Measurements from ENCODE around the gene HNRNPC.
"Not testable (repeated sequence)": the region's sequence is repeated elsewhere in the genome, so short reads cannot be mapped to it uniquely, and the experiment has no call there.

HNRNPC gene

DNA sequence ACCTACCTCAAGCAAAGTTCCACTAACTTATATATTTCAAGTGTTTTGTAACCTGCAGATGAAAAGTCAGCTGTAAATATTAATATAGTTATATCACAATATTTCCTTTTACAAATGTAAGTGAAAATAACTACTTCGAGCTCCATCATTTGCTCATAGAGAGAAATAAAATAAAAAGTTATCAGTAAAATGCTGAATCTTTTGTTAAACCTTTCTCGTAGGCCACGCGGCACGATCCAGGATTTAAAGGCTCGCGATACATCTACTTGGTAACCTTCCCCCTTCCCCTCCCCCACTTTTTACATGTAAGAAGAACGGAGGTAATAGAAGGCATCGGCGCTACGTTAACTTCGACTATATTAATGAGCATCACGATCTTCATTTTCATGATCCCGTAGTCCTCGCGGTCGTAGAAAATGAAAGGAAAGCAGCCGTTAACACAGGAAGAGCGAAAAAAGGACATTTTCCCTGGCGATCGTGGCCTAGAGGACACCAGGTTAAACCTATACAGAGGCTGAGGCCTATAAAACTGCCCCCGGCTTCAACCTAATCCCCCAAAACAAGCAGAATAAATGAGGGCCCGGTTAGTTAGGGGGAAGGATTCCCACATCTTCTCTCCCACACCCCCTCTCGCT is 508 bp downstream of the HNRNPC start:
- no peak for DNase-seq

DNA sequence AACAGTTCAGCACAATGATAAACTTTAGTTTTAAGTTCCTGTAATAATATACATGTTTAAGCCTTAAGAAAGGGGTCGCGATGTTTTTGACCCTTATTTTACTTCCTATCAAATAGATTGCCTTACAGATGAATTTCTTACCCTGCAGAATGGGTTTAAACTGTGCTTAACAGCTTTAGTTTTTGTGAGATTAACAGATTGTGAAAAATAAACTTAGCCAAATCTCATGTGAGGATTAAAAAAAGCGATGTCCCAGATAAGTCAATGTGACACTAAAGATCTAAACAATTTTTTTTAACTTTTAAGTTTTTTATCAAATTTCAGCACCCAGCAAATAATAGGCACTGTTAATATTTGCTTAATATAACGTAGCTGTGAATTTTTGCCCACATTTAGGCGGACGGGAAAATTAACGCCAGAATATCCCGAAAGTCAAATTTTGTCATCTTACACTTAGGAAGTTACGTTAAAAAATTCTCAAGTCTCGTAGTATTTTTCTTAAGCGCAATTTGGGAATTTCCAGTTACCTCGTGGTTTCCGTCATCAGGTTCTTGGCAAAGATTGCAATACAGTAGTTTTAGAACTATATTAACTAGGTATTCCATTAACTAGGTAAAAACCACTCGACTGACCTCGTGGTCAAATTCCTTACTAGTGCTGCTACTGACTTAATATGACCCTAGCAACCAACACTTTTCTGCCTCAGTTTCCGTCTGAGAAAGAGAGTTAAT is 1.2 kb downstream of the HNRNPC start:
- no peak for DNase-seq

DNA sequence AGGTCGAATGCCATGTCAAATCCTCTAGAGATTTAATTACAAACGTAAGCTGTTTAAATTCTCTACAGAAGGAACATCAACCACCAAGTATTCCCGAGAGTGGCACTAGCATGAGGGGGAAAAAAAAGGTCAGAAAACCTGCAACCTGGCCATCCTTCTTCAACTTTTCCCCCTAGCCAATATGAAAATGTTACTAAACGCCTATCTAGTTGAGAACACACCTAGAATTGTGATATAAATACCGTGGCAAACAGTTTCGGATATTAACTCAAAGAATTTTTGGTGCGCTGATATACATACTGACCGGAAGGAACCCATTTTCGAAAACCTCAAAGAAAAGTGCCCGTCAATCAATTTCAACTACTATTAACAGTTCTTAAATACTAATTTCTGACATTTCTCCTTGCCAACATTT is 1.8 kb downstream of the HNRNPC start:
- no peak for DNase-seq

DNA sequence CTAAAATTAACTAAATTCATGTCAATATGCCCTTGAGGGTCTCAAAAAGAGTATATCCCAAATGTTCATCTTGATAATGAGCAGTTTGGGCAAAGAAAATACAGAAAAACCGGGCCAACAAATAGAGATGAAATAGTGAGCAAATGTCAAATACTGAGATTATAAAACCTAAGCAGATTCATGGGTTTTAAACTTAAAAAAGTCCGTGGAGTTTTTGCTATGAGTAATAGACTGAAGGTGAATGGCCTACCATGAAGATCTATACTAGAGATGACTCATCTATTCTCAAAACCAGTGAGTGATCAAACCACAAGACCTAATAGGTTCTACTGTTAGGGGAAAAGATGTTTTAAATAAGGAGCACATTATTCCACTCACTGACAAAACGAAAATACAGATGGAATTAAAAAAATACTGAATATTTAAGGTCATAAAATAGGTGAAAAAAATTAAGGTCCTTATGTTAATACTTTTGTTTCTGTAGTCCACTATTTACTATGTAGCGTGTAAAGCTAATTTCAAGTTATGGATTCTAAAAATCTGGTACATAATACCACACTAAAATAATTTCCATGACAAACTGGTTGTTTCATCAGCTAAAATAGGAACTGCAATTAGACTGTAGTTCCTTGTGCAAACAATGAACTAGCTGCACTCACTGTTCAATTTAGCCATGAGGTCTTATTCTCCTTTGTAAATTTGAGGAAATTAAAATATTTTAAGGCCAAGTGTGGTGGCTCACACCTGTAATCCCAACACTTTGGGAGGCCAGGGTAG is 5.0 kb downstream of the HNRNPC start:
- no peak for DNase-seq

DNA sequence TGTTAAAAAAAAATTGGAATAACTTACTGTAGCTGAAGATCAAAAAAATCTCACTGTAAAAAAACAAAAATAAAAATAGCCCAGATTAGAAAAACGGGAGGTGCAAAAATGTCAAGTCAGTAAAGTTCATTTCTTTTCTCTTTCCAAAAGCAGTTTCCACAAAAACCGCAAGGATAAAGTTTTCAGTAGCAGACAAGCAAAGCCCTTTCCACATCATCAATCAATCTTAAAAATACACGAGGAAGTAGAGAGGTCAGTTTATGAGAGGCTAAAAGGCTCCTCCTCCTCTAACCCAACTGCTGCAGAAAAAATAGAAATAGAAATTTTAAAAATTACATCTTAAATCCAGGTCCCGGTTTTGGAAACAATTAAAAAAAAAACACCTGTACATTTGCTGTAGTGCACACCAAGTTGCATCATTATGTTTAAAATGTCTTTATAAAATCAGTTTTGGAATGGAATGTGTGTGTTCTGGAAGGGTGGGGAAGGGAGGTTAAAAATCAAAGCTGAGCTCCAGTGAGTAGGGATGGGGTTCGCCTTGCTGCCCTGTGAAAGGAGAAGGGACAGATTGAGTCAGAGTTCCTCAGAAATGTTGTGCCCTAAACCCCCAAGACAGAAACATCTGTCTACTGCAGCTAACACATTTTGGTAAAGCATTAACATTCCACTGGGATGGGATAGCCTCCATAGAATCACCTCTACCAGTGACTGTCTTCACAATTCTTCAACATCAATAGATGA is 5.8 kb downstream of the HNRNPC start:
- DNase-seq, result no peak

DNA sequence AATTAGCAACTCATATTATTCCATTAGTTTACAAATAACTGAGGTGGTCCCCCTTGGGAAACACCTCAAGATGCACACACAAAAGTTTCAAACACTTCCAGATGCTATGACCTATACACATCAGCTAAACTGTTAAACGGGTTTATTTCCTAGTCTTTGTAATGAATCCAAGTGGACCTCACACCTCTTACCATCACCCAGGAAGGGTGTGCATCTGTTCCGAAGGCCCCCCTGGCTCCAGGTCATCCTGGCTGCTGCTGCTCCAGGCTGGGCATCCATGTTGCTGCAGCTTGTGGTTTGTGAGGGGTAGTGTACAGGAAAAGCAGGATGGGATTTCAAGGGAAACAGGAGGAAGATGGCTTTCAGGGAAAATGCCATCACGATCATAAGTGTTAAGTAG is 6.8 kb downstream of the HNRNPC start:
- DNase-seq, result no peak

DNA sequence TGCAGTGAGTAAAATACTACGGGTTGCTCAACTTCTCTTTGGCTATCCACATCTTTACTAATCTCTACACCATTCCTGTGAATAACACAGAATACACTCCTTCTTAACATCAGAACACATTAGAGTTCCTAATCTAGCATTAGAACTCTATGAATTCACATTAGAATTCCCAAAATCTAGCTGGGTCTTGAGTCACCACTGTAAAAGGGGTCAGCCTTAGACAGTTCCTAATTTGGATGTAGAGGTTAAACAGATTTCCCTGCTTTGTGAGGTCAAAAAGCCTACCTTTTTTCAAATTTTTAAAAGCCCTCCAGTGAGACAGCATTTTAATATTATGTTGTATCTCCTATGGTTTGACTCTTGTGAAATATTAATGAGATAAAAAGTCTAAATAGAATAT is 7.4 kb downstream of the HNRNPC start:
- DNase-seq, result no peak

DNA sequence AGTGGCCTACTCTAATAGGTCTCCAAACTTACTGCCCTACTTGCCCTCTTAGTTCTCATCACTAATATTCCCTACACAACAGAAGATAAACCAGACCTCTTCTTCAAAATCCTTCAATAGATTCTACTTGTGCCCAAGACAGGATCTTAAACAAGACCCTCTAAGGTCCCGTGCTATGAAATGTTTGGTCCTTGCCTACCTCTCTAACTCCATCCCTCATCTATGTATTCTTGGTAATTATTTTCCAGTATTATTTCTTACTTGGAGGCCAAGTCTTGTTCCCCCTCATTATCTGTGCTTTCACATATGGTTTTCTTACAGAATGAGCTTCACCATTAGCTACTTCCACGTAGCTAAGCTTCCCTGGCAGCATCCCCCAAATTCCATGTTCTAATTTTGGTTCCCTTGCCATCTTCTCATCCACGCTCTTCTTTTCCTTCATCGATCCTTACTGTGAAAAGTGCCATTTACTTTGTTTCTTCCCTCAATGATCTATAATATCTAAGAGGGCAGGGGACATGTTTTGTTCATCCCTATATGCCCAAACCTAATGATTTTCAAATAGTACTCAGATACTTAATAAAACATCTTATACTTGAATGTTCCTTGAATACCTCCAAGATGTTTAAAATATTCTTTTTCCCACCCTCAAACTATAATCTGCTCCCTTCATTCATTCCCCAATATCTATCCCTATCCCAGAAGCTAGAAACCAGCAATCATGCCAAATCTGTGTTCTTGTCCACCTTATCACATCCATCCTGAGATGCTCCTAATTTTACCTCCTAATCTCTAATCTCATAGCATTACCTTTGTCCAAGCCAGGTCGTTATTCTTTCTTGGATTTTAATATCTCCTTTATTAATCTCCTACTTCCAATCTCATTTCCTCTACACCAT is 10.1 kb downstream of the HNRNPC start:
- DNase-seq, result no peak

DNA sequence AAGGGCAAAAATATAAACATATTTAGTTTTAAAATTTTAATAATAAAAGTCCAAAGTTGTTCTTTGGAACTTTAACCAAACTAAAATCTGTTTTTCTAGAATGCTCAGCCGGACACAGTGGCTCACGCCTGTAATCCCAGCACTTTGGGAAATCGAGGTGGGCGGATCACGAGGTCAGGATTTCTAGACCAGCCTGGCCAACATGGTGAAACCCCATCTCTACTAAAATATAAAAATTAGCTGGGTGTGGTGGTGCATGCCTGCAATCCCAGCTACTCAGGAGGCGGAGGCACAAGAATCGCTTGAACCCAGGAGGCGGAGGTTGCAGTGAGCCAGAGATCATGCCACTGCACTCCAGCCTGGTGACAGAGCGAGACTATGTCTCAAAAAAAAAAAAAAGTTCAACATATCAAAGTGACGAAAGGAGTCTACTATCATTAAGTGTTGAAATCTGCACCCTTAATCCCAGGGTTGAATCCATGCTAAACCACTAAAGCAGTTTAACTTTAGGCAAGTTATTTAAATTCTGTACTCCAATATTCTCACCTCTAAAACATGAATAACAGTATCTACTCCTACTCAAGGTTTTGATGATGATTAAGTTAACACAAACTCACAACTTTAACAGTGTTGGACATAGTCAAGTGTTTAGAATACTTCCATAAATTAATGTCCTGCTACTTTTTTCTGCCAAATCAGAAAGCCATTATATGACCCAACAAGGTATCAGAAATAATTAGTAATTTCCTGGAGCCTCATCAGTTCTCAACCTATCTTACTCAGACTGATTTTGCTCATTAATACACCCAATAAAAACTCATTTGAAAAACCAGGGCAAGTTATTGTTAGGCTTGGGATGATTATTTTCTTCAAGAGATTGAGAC is 11.0 kb downstream of the HNRNPC start:
- no peak for DNase-seq

DNA sequence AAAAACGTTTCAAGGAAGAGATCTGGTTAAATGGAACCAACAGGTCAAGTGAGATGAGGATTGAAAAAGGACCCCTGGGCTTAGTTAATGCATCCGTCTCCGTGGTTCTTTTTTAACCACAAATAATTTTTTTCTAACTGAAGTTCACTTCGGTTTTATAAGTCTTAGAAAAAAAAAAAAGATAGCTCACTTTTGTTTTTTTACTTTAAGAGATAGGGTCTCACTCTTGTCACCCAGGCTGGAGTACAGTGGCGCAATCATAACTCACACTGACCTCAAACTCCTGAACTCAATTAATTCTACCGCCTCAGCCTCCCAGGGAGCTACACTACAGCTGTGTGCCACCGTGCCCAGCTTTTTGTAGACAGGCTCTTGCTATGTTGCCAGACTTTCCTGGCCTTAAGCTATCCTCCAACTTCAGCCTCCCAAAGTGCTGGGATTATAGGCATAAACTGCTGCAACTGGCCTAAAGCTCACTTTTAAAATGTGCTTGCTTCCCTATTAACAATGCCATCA is 11.8 kb downstream of the HNRNPC start:
- DNase-seq, result no peak

DNA sequence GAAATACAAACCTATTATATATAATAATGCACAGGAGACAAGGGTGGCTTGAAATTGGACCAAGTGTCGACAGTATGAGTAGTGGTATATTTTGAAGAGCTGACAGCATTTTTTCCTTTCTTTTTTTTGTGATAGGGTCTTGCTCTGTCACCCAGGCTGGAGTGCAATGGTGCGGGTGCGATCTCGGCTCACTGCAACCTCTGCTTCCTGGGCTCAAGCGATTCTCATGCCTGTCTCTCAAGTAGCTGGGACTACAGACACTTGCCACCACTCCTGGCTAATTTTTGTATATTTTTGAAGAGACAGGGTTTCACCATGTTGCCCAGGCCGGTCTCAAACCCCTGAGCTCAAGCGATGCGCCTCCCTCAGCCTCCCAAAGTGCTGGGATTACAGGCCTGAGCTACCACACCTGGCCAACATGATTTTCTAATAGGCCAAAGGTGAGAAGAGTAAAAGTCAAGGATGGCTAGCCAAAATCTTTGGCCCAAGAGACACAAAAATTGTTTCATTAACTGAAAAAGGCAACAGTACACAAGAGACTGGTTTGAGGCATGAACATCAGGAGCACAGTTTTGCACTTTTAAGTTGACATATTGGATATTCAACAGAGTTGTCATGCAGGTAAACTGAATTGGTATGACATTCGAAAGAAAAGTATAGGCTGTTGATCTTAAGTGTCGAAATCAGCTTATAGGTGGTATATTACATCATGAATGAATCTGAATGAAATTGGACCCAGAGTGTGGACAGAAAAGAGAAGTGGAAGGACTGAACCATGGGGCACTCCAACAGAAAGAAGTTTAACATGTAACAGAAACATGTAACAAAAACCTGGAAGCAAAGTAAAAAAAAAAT is 12.5 kb downstream of the HNRNPC start:
- DNase-seq, result no peak

DNA sequence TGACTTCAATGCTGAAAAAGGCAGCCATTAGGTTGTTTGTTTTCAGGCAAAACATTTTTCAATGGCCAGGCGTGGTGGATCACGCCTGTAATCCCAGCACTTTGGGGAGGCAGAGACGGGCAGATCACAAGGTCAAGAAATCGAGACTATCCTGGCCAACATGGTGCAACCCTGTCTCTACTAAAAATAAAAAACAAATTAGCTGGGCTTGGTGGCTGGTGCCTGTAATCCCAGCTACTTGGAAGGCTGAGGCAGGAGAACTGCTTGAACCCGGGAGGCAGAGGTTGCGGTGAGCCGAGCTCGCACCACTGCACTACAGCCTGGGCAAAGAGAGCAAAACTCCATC is 13.2 kb downstream of the HNRNPC start:
- DNase-seq, result not testable (repeated sequence)

DNA sequence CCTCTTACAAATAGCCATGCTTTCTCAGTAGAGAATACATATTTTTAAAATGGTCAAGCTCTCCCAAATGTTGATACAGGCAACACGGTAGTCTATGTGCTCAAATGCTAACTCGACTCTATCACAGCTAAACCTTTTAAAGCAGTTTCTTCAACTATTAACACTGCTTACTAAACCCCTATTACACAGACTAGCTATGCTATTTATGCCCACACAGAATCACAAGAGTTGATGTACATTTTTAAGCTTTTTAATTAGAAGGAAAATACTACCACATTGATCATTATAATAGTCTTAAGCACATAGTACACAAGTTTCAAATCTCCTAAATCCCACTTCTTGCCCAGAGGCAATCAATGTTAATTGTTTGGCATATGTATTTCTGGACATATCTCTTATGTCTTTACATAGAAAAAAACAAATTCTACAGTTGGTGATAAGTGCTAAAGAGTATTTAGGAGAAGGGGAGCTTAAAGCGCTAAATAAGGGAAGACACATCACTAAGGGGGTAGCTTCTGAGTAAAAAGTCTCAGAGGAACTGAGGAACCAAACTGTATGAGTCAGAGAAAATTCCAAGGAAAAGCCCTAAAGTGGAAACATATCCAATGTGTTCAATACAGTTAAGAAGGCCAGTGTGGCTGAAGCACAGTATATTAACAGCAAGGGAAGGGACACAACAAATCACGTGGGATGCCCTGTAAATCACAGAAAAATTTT is 13.7 kb downstream of the HNRNPC start:
- no peak for DNase-seq

DNA sequence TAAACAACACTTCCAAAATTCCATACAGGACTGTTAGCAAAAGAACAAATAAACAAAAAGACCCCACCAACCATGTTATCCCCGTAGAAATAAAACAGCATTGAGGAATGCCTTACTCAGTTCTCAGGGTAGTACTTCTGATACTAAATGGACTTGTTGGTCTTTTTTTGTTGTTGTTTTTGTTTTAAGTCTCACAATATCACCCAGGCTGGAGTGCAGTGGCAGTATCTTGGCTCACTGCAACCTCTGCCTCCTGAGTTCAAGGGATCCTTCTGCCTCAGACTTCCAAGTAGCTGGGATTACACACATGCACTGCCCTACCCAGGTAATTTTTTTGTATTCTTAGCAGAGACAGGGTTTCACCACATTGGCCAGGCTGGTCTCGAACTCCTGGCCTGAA is 17.1 kb downstream of the HNRNPC start:
- DNase-seq, result no peak

DNA sequence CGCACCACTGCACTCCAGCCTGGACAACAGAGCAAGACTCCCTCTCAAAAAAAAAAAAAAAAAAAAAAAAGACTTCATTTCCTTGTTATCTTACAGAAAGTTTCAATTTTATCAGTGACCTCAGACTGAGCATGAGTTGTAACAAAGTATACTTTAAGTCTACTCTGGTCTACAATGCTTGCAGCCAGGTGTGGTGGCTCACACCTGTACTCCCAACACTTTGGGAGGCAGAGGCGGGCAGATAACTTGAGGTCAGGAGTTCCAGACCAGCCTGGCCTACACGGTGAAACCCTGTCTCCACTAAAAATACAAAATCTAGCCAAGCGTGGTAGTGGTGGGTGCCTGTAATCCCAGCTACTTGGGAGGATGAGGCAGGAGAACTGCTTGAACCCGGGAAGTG is 18.0 kb downstream of the HNRNPC start:
- DNase-seq, result no peak

DNA sequence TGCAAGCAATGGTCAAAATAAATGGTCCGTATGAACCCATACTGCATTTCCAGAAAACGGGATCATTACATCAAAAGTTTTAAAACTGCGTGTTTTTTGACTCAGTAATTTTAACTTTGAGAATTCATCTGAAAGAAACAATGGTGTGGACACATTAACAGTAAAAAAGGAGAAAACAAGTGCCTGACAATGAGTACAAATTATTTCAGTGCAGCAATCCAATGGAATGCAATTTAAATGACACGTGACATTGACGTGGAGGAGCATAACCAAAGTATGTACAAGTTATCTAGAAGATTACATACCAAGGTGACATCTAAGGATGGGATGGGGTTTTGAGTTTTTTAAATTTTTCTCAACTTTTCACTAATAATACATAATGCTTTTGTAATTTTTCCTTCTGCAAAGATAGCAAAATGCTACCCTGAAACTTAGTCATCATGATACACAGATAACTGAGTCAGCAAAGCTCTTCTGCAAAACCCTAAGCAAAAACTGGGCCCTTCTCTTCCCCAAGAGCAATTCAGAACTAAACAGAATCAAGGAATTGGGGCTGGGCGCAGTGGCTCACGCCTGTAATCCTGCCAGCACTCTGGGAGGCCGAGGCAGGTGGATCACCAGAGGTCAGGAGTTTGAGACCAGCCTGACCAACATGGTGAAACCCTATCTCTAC is 20.4 kb downstream of the HNRNPC start:
- no peak for DNase-seq

DNA sequence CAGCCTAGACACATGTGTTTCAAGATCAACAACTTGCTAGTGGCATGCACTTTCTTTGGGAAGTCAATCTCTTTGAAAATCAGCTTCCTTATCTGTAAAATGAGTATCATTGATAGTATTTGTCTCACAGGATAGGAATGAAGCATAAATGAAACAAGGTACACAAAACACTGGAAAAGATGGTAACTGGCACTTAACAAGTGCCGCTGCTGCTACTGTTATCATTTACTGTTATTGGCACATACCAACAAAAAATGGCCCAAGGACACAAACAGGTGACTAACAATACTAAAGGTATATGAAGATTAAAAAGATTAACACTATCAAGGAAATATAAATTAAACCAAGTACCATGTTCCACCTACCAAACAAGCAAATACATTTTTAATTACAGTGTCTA is 20.9 kb downstream of the HNRNPC start:
- no peak for DNase-seq

DNA sequence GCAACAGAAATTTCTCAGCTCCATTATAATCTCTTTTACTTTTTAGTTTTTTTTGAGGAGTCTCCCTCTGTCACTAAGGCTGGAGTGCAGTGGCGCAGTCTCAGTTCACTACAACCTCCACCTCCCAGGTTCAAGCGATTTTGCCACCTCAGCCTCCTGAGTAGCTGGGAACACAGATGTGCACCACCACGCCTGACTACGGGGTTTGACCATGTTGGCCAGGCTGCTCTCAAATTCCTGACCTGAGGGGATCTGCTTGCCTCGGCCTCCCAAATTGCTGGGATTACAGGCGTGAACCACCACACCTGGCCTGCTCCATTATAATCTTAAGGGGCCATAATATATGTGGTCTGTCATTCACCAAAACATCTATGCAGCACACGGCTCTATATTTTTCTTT is 23.4 kb downstream of the HNRNPC start:
- DNase-seq, result no peak

DNA sequence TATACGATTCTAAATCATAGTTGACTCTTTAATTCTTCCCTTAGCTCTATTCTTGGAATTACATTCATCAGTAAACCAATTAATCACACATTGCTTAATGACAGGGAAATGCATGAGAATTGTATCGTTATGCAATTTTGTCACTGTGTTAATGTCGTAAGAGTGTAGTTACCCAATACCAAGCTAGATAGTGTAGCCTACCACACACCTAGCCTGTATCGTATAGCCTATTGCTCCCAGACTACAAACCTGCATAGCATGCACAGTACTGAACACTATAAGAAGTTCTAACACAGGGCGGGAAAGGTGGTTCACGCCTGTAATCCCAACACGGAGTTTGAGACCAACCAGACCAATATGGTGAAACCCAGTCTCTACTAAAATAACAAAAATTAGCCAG is 24.7 kb downstream of the HNRNPC start:
- DNase-seq, result no peak

Measured in NCI-H446 treated with DMSO at 0.1 percent for 48 hours (cell line).